Activated CD4-positive, alpha-beta T cell treated with anti-CD3 and anti-CD28 coated beads, Interleukin-2, amount 50 U/mL, for 48 hours (primary cell): ENCODE data around the gene SUB1.
"Not testable (repeated sequence)": the region's sequence is repeated elsewhere in the genome, so short reads cannot be mapped to it uniquely, and the experiment has no call there.

Experiments
- DNase-seq, 2 experiments: peaks; one replicate each; pipeline ENCODE4 v3.0.0-alpha.2; 2020

Gene SUB1

GRCh38 chr5:32566319-32567111 lies 18.8 kb upstream of the SUB1 start:
- DNase-seq: no peak

GRCh38 chr5:32571128-32571527 lies 14.2 kb upstream of the SUB1 start:
- no peak for DNase-seq

GRCh38 chr5:32572778-32573480 lies 12.4 kb upstream of the SUB1 start:
- DNase-seq: no peak

GRCh38 chr5:32573481-32573854 lies 11.9 kb upstream of the SUB1 start:
- DNase-seq: not testable (repeated sequence)

GRCh38 chr5:32574540-32575175 lies 10.7 kb upstream of the SUB1 start:
- DNase-seq: no peak

- DNase-seq: no peak
Observed at GRCh38 chr5:32578363-32578762, 7.0 kb upstream of the SUB1 start.

- no peak for DNase-seq
Observed at GRCh38 chr5:32578764-32579163, 6.6 kb upstream of the SUB1 start.

GRCh38 chr5:32581010-32581785 lies 4.2 kb upstream of the SUB1 start:
- DNase-seq: no peak

GRCh38 chr5:32583582-32584232 lies 1.6 kb upstream of the SUB1 start:
- DNase-seq: peak; percentile 26 to 41

- DNase-seq: no peak
Observed at GRCh38 chr5:32584646-32585045, 711 bp upstream of the SUB1 start.

GRCh38 chr5:32585122-32585445 lies 273 bp upstream of the SUB1 start:
- no peak for DNase-seq

- DNase-seq: peak in 1 of 2 experiments; percentile 13
Observed at GRCh38 chr5:32586276-32586599, 881 bp downstream of the SUB1 start.

GRCh38 chr5:32587067-32587551 lies 1.8 kb downstream of the SUB1 start:
- DNase-seq: no peak

GRCh38 chr5:32589416-32589815 lies 4.1 kb downstream of the SUB1 start:
- no peak for DNase-seq

GRCh38 chr5:32589942-32590869 lies 4.8 kb downstream of the SUB1 start:
- DNase-seq: no peak

GRCh38 chr5:32595118-32595517 lies 9.8 kb downstream of the SUB1 start:
- no peak for DNase-seq

- DNase-seq: no peak
Observed at GRCh38 chr5:32597041-32597629, 11.8 kb downstream of the SUB1 start.

GRCh38 chr5:32598260-32598937 lies 13.0 kb downstream of the SUB1 start:
- no peak for DNase-seq

- no peak for DNase-seq
Observed at GRCh38 chr5:32598997-32599549, 13.7 kb downstream of the SUB1 start.

GRCh38 chr5:32600054-32600622 lies 14.8 kb downstream of the SUB1 start:
- no peak for DNase-seq
